B cell (primary cell): Measurements from ENCODE around the gene RNF149.

Experiments used
- EZH2 ChIP-seq: IDR thresholded peaks from 2 replicates; pipeline ENCODE4 v1.6.1; 2012; ENCODE audit warnings: borderline replicate concordance, low read depth, mild to moderate bottlenecking, moderate library complexity, low read length; ENCODE audit not compliant: insufficient read depth, poor library complexity, severe bottlenecking
- TF ChIP-seq, protein P1 (sequence below): fragments of 200-600 bp; IDR thresholded peaks from one replicate; pipeline ENCODE4 v1.8.0; 2022; ENCODE audit warnings: antibody characterized with exemption, mild to moderate bottlenecking

DNA sequence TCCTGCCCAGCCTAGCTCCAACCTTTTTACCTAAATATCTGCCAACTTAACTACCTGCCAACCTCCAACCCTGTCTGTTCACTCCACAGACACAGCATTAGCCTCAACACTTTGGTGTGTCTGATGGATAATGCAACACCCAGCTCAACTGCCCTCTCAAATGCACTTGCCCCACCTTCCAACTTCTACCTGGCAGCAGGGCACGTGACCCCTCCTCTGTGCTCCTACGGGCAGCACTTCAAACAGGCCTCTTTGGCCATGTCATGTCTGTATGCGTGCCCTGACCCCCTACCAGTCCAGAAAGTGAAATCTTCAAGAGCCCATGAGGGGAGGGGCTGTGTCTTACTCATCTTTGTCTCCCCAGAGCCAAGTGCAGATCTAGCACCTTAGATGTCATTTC is 25.5 kb downstream of the RNF149 start:
- TF ChIP-seq, protein P1, sequence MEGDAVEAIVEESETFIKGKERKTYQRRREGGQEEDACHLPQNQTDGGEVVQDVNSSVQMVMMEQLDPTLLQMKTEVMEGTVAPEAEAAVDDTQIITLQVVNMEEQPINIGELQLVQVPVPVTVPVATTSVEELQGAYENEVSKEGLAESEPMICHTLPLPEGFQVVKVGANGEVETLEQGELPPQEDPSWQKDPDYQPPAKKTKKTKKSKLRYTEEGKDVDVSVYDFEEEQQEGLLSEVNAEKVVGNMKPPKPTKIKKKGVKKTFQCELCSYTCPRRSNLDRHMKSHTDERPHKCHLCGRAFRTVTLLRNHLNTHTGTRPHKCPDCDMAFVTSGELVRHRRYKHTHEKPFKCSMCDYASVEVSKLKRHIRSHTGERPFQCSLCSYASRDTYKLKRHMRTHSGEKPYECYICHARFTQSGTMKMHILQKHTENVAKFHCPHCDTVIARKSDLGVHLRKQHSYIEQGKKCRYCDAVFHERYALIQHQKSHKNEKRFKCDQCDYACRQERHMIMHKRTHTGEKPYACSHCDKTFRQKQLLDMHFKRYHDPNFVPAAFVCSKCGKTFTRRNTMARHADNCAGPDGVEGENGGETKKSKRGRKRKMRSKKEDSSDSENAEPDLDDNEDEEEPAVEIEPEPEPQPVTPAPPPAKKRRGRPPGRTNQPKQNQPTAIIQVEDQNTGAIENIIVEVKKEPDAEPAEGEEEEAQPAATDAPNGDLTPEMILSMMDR: no peak
- TF ChIP-seq EZH2: no peak
